Measurements from ENCODE around the gene VPS36. TPM values are rescaled to one million over a fixed set of nuclear protein-coding genes. Genes with fewer than 3 reads are reported as not detected.

VPS36 gene
- total and polyA plus RNA-seq, 2 of the 4 experiments (the other 2 are of a cell fraction): 14.8 to 16.7 TPM

GRCh38 chr13:52455677-52456041 lies 5.2 kb upstream of the VPS36 start:
- Histone ChIP-seq H3K4me3 (ENCODE audit: insufficient read depth, low read depth, low read length) (peak overlapping the region; percentile 89), H3K9me1 (ENCODE audit: insufficient read depth, low read length) (no peaks in the 10 kb centered on the region), H3K27ac (ENCODE audit: insufficient read depth, low read length) (peak overlapping the region; percentile 78), H2BK20ac (ENCODE audit: low read depth, low read length) (no peak overlapping the region), H3K4me2 (ENCODE audit: low read depth, low read length) (peak overlapping the region; percentile 85), H3K14ac (replicated peaks; ENCODE audit: low read depth, low read length) (peak overlapping the region; percentile 83), H3K9me3 (ENCODE audit: control insufficient read depth, insufficient read depth, low read length) (no peaks in the 10 kb centered on the region), H3K4ac (ENCODE audit: low read depth, low read length) (peak overlapping the region; percentile 86), H4K8ac (ENCODE audit: low read depth in 2 of 2, low read length in 2 of 2) (peak overlapping the region; percentile 20 to 56; a peak in 1 of 4 replicates), H2BK120ac (ENCODE audit: low read depth, low read length) (peak overlapping the region; percentile 58; the same call in 1 of the 2 replicates), H3K79me1 (ENCODE audit: low read depth in 1 of 2, low read length in 2 of 2) (peaks cover 4 to 17% of the 10 kb centered on the region in 2 experiments; a peak in 3 of 4 replicates), H4K20me1 (ENCODE audit: insufficient read depth, low read length) (no peaks in the 10 kb centered on the region), H3K23ac (ENCODE audit: low read depth, low read length) (peak overlapping the region; percentile 81; the same call in 1 of the 2 replicates), H3K4me1 (ENCODE audit: control insufficient read depth, insufficient read depth, low read length) (no peaks in the 10 kb centered on the region), H2AK9ac (replicated peaks; ENCODE audit: low read depth, low read length, poor library complexity) (peak overlapping the region; percentile 78), H2BK5ac (ENCODE audit: low read depth, low read length, poor library complexity, severe bottlenecking) (peak overlapping the region; percentile 82), H2AFZ (replicated peaks; ENCODE audit: low read length, poor library complexity) (peak overlapping the region; percentile 98), H3K27me3 (ENCODE audit: control insufficient read depth, insufficient read depth, low read length) (no peaks in the 10 kb centered on the region), H4K91ac (ENCODE audit: insufficient read depth, low read depth, low read length) (peak overlapping the region; percentile 65; the same call in 1 of the 2 replicates), H4K5ac (ENCODE audit: low read depth, low read length) (no peak overlapping the region), H3K18ac (ENCODE audit: low read depth, low read length) (peak overlapping the region; percentile 45; the same call in 1 of the 2 replicates), H3K9ac (ENCODE audit: low read depth, low read length) (peak overlapping the region; percentile 74), H2AK5ac (ENCODE audit: low read depth, low read length) (no peak overlapping the region; the same call in 1 of the 2 replicates), H3K36me3 (ENCODE audit: control insufficient read depth, insufficient read depth, low read length) (no peaks in the 10 kb centered on the region), H3K56ac (ENCODE audit: extremely low read depth, insufficient read depth, low read length) (peak overlapping the region; percentile 31), H2BK15ac (ENCODE audit: low read depth, low read length) (no peak overlapping the region)
- CTCF ChIA-PET: no interaction called here
- POLR2A ChIA-PET (ENCODE audit: unreplicated experiment): no interaction called here
- DNase-seq (peak; percentile 43), ATAC-seq (ENCODE audit: low read depth) (peak; percentile 69)
- in situ Hi-C loops (cut with MboI; ENCODE audit: low sequenced_read_pairs): loop anchor here (10.0 to 25.0 kb wide), 3 partner anchors 199 to 443 kb away; partner anchors contain the start of genes ALG11, ATP7B, SUGT1 and UTP14C
- dilution Hi-C loops (cut with HindIII; ENCODE audit: low sequenced_read_pairs, unreplicated experiment): no loop called here
- intact Hi-C loops (cut with micrococcal nuclease): loop anchor here (5.0 to 10.0 kb wide), 2 partner anchors 197 to 1001 kb away; partner anchors contain the start of genes INTS6 and SUGT1
- WGBS, 2 experiments (ENCODE audit: extremely low coverage in 2 of 2, insufficient read length in 1 of 2): 2% methylated on average over 12 of the region's 37 CpGs; no CpG with 5 or more reads in 1 of the 2 experiments
- no peak for TF ChIP-seq MXI1 (IDR thresholded peaks at IDR 0.05; ENCODE audit: borderline replicate concordance, low read depth, low read length)
- no peak for TF ChIP-seq BHLHE40 (IDR thresholded peaks at IDR 0.05; ENCODE audit: low read depth, low read length)
- BruUV-seq (replicated peaks): no TSS peak

All from IMR-90 (cell line).